PFSK-1 (cell line): ENCODE measurements around the gene MBD3L2.

Source experiments
- FOXP2 ChIP-seq: optimal IDR thresholded peaks from 2 replicates; pipeline ENCODE3; 2011; ENCODE audit warnings: borderline replicate concordance, control low read depth, inconsistent platforms; ENCODE audit not compliant: insufficient read depth; ENCODE audit errors: extremely low read length, extremely low read depth
- POLR2AphosphoS5 ChIP-seq: IDR thresholded peaks from 2 replicates; pipeline ENCODE4 v1.6.1; 2012; ENCODE audit warnings: low read depth, mild to moderate bottlenecking, control low read depth, low read length, moderate library complexity
- REST ChIP-seq, 2 experiments: IDR thresholded peaks; 2 replicates each; pipeline versions ENCODE4 v1.6.1 to v1.8.0; 2011 to 2012; ENCODE audit warnings: low read depth in 2 of 2, low read length in 2 of 2, control low read depth in 1 of 2, inconsistent platforms in 1 of 2, mild to moderate bottlenecking in 1 of 2, moderate library complexity in 1 of 2; ENCODE audit not compliant: insufficient read depth in 1 of 2
- SIN3A ChIP-seq: IDR thresholded peaks from 2 replicates; pipeline ENCODE4 v1.6.1; 2012; ENCODE audit warnings: mild to moderate bottlenecking, low read length, moderate library complexity, borderline replicate concordance; ENCODE audit not compliant: insufficient read depth
- TAF1 ChIP-seq: IDR thresholded peaks from 2 replicates; pipeline ENCODE4 v1.6.1; 2012; ENCODE audit warnings: low read length, control low read depth, borderline replicate concordance; ENCODE audit not compliant: insufficient read depth

MBD3L2 gene

GRCh38 chr19:7088999-7089398, 39.9 kb downstream of the MBD3L2 start:
- no peak for TF ChIP-seq FOXP2

GRCh38 chr19:7098096-7098495, 49.0 kb downstream of the MBD3L2 start:
- no peak for TF ChIP-seq REST (IDR thresholded peaks at IDR 0.05; ENCODE audit: insufficient read depth in 1 of 2, low read depth in 2 of 2, low read length in 2 of 2)
- TF ChIP-seq TAF1: no peak
- TF ChIP-seq POLR2AphosphoS5: no peak
- TF ChIP-seq FOXP2: no peak
- no peak for TF ChIP-seq SIN3A

GRCh38 chr19:7098701-7099596, 49.8 kb downstream of the MBD3L2 start:
- TF ChIP-seq POLR2AphosphoS5 (peak; percentile 76), TAF1 (peak; percentile 46; the same call in 1 of the 2 replicates), SIN3A (no peak)

- TF ChIP-seq REST (IDR thresholded peaks at IDR 0.05; ENCODE audit: insufficient read depth in 1 of 2, low read depth in 2 of 2, low read length in 2 of 2) (no peak), TAF1 (no peak), SIN3A (no peak), POLR2AphosphoS5 (no peak), FOXP2 (no peak)
These were observed 50.4 kb downstream of the MBD3L2 start for GRCh38 chr19:7099597-7099921.
